ENCODE measurements around the gene CINP. TPM values are rescaled to one million over a fixed set of nuclear protein-coding genes. Genes with fewer than 3 reads are reported as not detected.

The CINP gene
- total RNA-seq, 1 donor from 2014 or later = 25.9 TPM

DNA sequence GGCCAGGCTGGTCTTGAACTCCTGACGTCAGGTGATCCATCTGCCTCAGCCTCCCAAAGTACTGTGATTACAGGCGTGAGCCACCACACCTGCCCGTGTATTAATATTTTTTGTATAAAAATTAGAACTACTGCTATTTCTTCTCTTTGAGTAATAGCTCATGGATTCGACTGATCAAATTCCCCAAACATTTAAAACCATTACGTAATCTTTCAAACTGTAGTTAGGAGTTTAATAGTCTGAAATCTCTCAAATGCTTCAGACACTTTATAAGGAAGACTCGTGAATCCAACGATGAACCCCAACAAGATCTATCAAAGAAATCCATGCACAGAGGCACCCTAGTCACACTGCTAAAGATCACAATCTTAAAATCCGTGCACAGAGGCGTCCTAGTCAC lies 16.1 kb upstream of the CINP start:
- H3K27ac Mint-ChIP-seq (ENCODE audit: unreplicated experiment) = no peak overlapping the region
- no peaks in the 10 kb centered on the region for H3K4me1 Mint-ChIP-seq (ENCODE audit: low read depth, unreplicated experiment)
- no peak overlapping the region for H3K4me3 Mint-ChIP-seq (ENCODE audit: unreplicated experiment)
- peaks cover 2% of the 10 kb centered on the region for H3K9me3 Mint-ChIP-seq (ENCODE audit: unreplicated experiment)
- no peak for DNase-seq
- TF ChIP-seq, protein P1, sequence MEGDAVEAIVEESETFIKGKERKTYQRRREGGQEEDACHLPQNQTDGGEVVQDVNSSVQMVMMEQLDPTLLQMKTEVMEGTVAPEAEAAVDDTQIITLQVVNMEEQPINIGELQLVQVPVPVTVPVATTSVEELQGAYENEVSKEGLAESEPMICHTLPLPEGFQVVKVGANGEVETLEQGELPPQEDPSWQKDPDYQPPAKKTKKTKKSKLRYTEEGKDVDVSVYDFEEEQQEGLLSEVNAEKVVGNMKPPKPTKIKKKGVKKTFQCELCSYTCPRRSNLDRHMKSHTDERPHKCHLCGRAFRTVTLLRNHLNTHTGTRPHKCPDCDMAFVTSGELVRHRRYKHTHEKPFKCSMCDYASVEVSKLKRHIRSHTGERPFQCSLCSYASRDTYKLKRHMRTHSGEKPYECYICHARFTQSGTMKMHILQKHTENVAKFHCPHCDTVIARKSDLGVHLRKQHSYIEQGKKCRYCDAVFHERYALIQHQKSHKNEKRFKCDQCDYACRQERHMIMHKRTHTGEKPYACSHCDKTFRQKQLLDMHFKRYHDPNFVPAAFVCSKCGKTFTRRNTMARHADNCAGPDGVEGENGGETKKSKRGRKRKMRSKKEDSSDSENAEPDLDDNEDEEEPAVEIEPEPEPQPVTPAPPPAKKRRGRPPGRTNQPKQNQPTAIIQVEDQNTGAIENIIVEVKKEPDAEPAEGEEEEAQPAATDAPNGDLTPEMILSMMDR (IDR thresholded peaks at IDR 0.05; ENCODE audit: partially characterized antibody, unreplicated experiment) = no peak
- peaks cover 2% of the 10 kb centered on the region for H3K27me3 Mint-ChIP-seq (ENCODE audit: unreplicated experiment)
- H3K36me3 Mint-ChIP-seq (ENCODE audit: unreplicated experiment) = no peaks in the 10 kb centered on the region

DNA sequence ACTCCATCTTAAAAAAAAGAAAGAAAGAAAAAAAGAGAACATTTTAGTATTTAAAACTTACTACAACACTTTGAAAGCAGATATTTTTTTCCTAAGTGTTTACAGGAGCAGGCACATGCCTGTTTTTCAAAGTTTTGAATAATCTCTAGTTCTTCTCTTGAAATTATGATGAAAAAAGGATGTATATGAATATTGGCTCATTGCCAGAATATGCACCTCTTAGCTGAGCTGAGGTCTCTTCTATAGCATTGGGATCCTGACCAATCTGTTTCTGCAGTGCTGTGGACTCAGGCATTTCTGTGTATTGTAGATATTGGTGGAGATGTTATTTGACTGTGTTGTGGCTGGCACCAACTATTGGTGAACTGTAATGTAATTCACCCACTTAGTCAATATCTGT lies 15.0 kb upstream of the CINP start:
- TF ChIP-seq, protein P1 (IDR thresholded peaks at IDR 0.05; ENCODE audit: partially characterized antibody, unreplicated experiment) = no peak
- Mint-ChIP-seq H3K9me3 (ENCODE audit: unreplicated experiment) (peaks cover 2% of the 10 kb centered on the region), H3K4me1 (ENCODE audit: low read depth, unreplicated experiment) (no peaks in the 10 kb centered on the region), H3K36me3 (ENCODE audit: unreplicated experiment) (no peaks in the 10 kb centered on the region), H3K27ac (ENCODE audit: unreplicated experiment) (no peak overlapping the region), H3K4me3 (ENCODE audit: unreplicated experiment) (no peak overlapping the region), H3K27me3 (ENCODE audit: unreplicated experiment) (peaks cover 2% of the 10 kb centered on the region)
- no peak for DNase-seq

DNA sequence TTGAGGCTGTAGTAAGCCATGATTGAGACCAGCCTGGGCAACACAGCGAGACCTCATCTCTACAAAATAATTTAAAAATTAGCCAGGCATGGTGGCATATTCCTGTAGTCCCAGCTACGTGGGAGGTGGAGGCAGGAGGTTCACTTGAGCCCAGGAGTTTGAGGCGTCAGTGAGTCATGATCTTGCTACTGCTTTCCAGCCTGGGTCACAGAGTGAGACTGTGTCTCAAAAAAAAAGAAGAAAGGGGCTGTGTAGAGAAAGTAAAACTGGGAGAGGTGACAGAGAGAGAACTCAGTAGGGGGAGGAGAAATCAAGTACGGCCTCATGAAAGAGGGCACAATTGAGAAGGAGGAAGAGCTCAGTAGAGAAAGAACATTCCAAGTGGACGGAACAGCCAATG lies 12.4 kb upstream of the CINP start:
- H3K36me3 Mint-ChIP-seq (ENCODE audit: unreplicated experiment) = no peaks in the 10 kb centered on the region
- no peak overlapping the region for H3K27ac Mint-ChIP-seq (ENCODE audit: unreplicated experiment)
- peaks cover 2% of the 10 kb centered on the region for H3K9me3 Mint-ChIP-seq (ENCODE audit: unreplicated experiment)
- H3K4me1 Mint-ChIP-seq (ENCODE audit: low read depth, unreplicated experiment) = no peaks in the 10 kb centered on the region
- TF ChIP-seq, protein P1 (IDR thresholded peaks at IDR 0.05; ENCODE audit: partially characterized antibody, unreplicated experiment) = no peak
- H3K4me3 Mint-ChIP-seq (ENCODE audit: unreplicated experiment) = no peak overlapping the region
- no peak for DNase-seq
- H3K27me3 Mint-ChIP-seq (ENCODE audit: unreplicated experiment) = no peaks in the 10 kb centered on the region

DNA sequence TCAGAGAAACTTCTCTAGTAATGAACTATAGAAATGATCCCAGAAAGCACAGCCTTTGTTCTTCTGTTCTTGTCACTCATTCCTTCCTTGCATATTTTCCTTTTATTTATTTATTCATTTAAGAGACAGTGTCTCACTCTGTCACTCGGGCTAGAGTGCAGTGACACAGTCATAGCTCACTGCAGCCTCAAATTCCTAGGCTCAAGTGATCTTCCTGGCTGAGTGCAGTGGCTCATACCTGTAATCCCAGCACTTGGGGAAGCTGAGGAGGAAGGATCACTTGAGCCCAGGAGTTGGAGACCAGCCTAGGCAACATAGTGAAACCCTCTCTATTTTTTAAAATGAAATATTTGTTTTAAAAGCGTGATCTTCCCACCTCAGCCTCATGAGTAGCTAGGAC lies 11.6 kb upstream of the CINP start:
- Mint-ChIP-seq H3K27ac (ENCODE audit: unreplicated experiment) (no peak overlapping the region), H3K4me1 (ENCODE audit: low read depth, unreplicated experiment) (no peaks in the 10 kb centered on the region), H3K27me3 (ENCODE audit: unreplicated experiment) (no peaks in the 10 kb centered on the region), H3K4me3 (ENCODE audit: unreplicated experiment) (no peak overlapping the region), H3K36me3 (ENCODE audit: unreplicated experiment) (no peaks in the 10 kb centered on the region), H3K9me3 (ENCODE audit: unreplicated experiment) (peaks cover 2% of the 10 kb centered on the region)
- no peak for DNase-seq
- TF ChIP-seq, protein P1 (IDR thresholded peaks at IDR 0.05; ENCODE audit: partially characterized antibody, unreplicated experiment) = no peak

DNA sequence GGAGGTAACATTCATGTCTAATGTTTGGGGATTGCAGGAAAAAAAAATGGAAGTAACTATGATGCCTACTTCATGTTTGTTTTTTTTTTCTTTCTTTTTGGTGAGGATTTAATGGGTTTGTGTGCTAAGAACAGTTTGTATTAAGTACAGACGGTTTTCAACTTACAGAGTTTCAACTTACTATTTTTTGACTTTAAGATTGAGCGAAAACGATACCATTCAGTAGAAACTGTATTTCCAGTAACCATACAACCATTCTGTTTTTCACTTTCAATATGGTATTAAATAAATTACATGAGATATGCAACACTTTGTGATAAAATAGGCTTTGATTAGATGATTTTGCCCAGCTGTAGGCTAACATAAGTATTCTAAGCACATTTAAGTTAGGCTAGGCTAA lies 10.4 kb upstream of the CINP start:
- no peaks in the 10 kb centered on the region for H3K27me3 Mint-ChIP-seq (ENCODE audit: unreplicated experiment)
- TF ChIP-seq, protein P1 (IDR thresholded peaks at IDR 0.05; ENCODE audit: partially characterized antibody, unreplicated experiment) = no peak
- peaks cover 2% of the 10 kb centered on the region for H3K9me3 Mint-ChIP-seq (ENCODE audit: unreplicated experiment)
- no peak for DNase-seq
- no peak overlapping the region for H3K4me3 Mint-ChIP-seq (ENCODE audit: unreplicated experiment)
- no peaks in the 10 kb centered on the region for H3K36me3 Mint-ChIP-seq (ENCODE audit: unreplicated experiment)
- H3K4me1 Mint-ChIP-seq (ENCODE audit: low read depth, unreplicated experiment) = no peaks in the 10 kb centered on the region
- H3K27ac Mint-ChIP-seq (ENCODE audit: unreplicated experiment) = no peak overlapping the region
